NB4 (cell line): ENCODE results near the gene C6.

Experiments used
- CTCF ChIP-seq: IDR thresholded peaks from one replicate; pipeline ENCODE4 v1.5.1; 2012; ENCODE audit warnings: low read depth, low read length
- MAX ChIP-seq: IDR thresholded peaks from 2 replicates; pipeline ENCODE4 v1.6.1; 2011; ENCODE audit warnings: low read depth, low read length
- MYC ChIP-seq: IDR thresholded peaks from 2 replicates; pipeline ENCODE4 v1.6.1; 2011; ENCODE audit warnings: low read depth, low read length
- POLR2A ChIP-seq: IDR thresholded peaks from 2 replicates; pipeline ENCODE4 v1.6.1; 2011; ENCODE audit warnings: mild to moderate bottlenecking; ENCODE audit not compliant: insufficient read length; ENCODE audit errors: extremely low read depth

DNA sequence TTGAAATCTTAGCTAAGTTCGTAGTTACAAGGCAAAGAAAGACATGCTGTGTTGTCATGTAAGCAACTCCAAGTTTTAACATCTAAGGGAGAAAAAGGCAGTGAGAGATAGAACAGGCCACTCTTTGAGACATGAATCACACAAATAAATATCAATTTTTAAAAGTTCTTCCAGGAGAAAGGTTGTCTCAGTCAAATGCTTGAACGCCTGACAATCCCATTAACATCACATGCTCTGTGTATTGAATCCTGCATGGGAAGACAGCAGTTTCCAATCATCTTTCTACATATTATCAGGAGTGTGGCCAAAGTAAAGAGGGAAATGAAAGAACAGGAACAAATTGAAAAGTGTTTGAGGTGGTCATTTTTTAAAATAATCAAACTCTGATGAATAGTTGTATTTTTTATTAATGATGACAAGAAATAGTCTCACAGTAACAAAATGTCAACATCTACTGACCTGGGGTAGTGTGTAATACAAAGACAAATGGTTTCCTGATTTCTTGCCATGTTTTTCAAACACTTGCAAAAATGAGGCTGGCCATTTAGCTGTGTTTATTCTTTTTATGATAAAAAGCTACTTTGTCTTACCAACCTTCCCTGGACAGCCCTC is 6.4 kb upstream of the C6 start:
- no peak for TF ChIP-seq CTCF
- TF ChIP-seq POLR2A = no peak
- TF ChIP-seq MAX = no peak
- TF ChIP-seq MYC = no peak
